Activated T-cell treated with anti-CD3 and anti-CD28 coated beads, Interleukin-2, amount 50 U/mL, for 24 hours (primary cell): ENCODE results near the gene PCYT1A.

Experiments
- DNase-seq: peaks from one replicate; pipeline ENCODE4 v3.0.0-alpha.2; 2020
- H3K27ac Mint-ChIP-seq: 2 replicates; pipeline ENCODE4 v1.8.0; 2020; ENCODE audit warnings: mild to moderate bottlenecking, mixed read lengths
- H3K27me3 Mint-ChIP-seq: 2 replicates; pipeline ENCODE4 v1.8.0; 2020; ENCODE audit warnings: mixed read lengths
- H3K36me3 Mint-ChIP-seq: 2 replicates; pipeline ENCODE4 v1.8.0; 2020; ENCODE audit warnings: low read depth, mixed read lengths
- H3K4me1 Mint-ChIP-seq: 2 replicates; pipeline ENCODE4 v1.8.0; 2020; ENCODE audit warnings: low read depth, mixed read lengths
- H3K4me3 Mint-ChIP-seq: 2 replicates; pipeline ENCODE4 v1.8.0; 2020; ENCODE audit warnings: mild to moderate bottlenecking, moderate library complexity, mixed read lengths
- H3K9me3 Mint-ChIP-seq: 2 replicates; pipeline ENCODE4 v1.8.0; 2020; ENCODE audit warnings: mixed read lengths

The PCYT1A gene

DNA sequence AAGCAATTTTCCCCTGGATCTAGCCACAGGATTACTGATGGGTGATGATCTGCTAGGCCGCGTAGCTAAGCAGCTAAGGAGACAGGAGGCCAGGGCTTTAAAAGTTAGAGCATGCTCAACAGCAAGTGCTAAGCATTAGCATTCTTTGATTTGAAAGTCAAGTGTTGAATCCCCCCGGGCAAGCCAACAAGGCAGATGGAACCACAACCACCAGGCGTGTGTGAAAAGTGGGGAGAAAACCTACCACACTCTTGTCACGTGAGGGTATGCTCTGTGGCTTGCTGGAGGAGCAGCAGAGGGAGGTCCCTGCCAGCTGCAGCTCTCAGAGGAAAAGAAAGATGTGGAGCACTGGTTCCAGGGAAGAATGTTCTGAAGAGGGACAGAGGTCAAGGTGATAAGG lies 50.3 kb downstream of the PCYT1A start:
- Mint-ChIP-seq H3K36me3 (peaks cover 62% of the 10 kb centered on the region), H3K27ac (peak overlapping the region; percentile 75), H3K27me3 (no peaks in the 10 kb centered on the region), H3K4me3 (no peak overlapping the region), H3K4me1 (peaks cover 18% of the 10 kb centered on the region), H3K9me3 (no peaks in the 10 kb centered on the region)
- DNase-seq: no peak

GRCh38 chr3:196236223-196236622 lies 51.3 kb downstream of the PCYT1A start:
- H3K4me3 Mint-ChIP-seq: no peak overlapping the region

GRCh38 chr3:196235452-196236122 lies 51.9 kb downstream of the PCYT1A start:
- Mint-ChIP-seq H3K4me1 (peaks cover 23% of the 10 kb centered on the region), H3K36me3 (peaks cover 49% of the 10 kb centered on the region), H3K4me3 (no peak overlapping the region), H3K27ac (peak overlapping the region; percentile 10), H3K9me3 (no peaks in the 10 kb centered on the region), H3K27me3 (no peaks in the 10 kb centered on the region)
- no peak for DNase-seq

More at GRCh38 chr3:196236223-196236622, 51.3 kb downstream of the PCYT1A start:
- Mint-ChIP-seq H3K27ac (no peak overlapping the region), H3K27me3 (no peaks in the 10 kb centered on the region), H3K9me3 (no peaks in the 10 kb centered on the region), H3K4me1 (peaks cover 23% of the 10 kb centered on the region), H3K36me3 (peaks cover 53% of the 10 kb centered on the region)
- no peak for DNase-seq

GRCh38 chr3:196232882-196233251 lies 54.7 kb downstream of the PCYT1A start:
- Mint-ChIP-seq H3K27ac (peak overlapping the region; percentile 73), H3K27me3 (peaks cover under 1% of the 10 kb centered on the region), H3K4me3 (no peak overlapping the region), H3K4me1 (peaks cover 23% of the 10 kb centered on the region), H3K9me3 (no peaks in the 10 kb centered on the region), H3K36me3 (peaks cover 24% of the 10 kb centered on the region)
- DNase-seq: no peak

- H3K27me3 Mint-ChIP-seq: peaks cover 5% of the 10 kb centered on the region
- H3K4me1 Mint-ChIP-seq: peaks cover 22% of the 10 kb centered on the region
- H3K36me3 Mint-ChIP-seq: peaks cover 18% of the 10 kb centered on the region
- H3K4me3 Mint-ChIP-seq: no peak overlapping the region
- peak overlapping the region; percentile 73 for H3K27ac Mint-ChIP-seq
- H3K9me3 Mint-ChIP-seq: no peaks in the 10 kb centered on the region
- DNase-seq: no peak
These were observed 55.2 kb downstream of the PCYT1A start for GRCh38 chr3:196232154-196232881.

GRCh38 chr3:196227629-196228493 lies 59.7 kb downstream of the PCYT1A start:
- Mint-ChIP-seq H3K9me3 (no peaks in the 10 kb centered on the region), H3K27me3 (peaks cover 5% of the 10 kb centered on the region), H3K4me1 (peaks cover 12% of the 10 kb centered on the region), H3K4me3 (no peak overlapping the region), H3K36me3 (no peaks in the 10 kb centered on the region), H3K27ac (no peak overlapping the region)
- no peak for DNase-seq

GRCh38 chr3:196227121-196227561 lies 60.4 kb downstream of the PCYT1A start:
- H3K4me3 Mint-ChIP-seq: no peak overlapping the region
- no peaks in the 10 kb centered on the region for H3K36me3 Mint-ChIP-seq
- DNase-seq: no peak
- peaks cover 5% of the 10 kb centered on the region for H3K27me3 Mint-ChIP-seq
- peaks cover 5% of the 10 kb centered on the region for H3K4me1 Mint-ChIP-seq
- no peak overlapping the region for H3K27ac Mint-ChIP-seq
- H3K9me3 Mint-ChIP-seq: no peaks in the 10 kb centered on the region

DNA sequence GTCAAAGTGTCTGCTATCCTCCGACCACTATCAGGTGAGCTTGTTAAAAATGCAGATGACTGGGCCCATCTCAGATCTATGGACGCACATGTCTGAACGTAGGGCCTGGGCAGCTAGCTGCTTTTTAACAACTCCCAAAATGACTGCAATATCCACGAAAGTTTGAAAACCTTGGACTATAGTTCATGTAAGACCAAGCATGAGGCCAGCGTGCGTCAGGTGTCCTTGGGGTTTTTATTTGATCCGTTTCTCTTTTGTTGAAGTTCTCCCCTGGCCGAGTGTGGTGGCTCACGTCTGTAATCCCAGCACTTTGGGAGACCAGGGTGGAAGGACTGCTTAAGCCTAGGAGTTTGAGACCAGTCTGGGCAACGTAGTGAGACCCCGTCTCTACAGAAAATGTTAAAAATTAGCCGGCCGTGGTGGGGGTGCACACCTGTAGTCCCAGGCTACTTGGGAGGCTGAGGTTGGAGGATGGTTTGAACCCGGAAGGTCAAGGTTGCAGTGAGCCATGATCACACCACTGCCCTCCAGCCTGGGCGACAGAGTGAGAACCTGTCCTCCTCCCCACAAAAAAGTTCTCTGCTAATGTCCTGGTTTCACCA lies 61.7 kb downstream of the PCYT1A start:
- DNase-seq: no peak
- no peak overlapping the region for H3K4me3 Mint-ChIP-seq
- peaks cover 5% of the 10 kb centered on the region for H3K27me3 Mint-ChIP-seq
- H3K36me3 Mint-ChIP-seq: no peaks in the 10 kb centered on the region
- no peaks in the 10 kb centered on the region for H3K9me3 Mint-ChIP-seq
- no peak overlapping the region for H3K27ac Mint-ChIP-seq
- H3K4me1 Mint-ChIP-seq: no peaks in the 10 kb centered on the region

- Mint-ChIP-seq H3K27me3 (peaks cover 5% of the 10 kb centered on the region), H3K9me3 (no peaks in the 10 kb centered on the region), H3K27ac (no peak overlapping the region), H3K4me3 (no peak overlapping the region), H3K4me1 (peaks cover 3% of the 10 kb centered on the region), H3K36me3 (no peaks in the 10 kb centered on the region)
- DNase-seq: no peak
These were observed 62.4 kb downstream of the PCYT1A start for GRCh38 chr3:196225086-196225485.

DNA sequence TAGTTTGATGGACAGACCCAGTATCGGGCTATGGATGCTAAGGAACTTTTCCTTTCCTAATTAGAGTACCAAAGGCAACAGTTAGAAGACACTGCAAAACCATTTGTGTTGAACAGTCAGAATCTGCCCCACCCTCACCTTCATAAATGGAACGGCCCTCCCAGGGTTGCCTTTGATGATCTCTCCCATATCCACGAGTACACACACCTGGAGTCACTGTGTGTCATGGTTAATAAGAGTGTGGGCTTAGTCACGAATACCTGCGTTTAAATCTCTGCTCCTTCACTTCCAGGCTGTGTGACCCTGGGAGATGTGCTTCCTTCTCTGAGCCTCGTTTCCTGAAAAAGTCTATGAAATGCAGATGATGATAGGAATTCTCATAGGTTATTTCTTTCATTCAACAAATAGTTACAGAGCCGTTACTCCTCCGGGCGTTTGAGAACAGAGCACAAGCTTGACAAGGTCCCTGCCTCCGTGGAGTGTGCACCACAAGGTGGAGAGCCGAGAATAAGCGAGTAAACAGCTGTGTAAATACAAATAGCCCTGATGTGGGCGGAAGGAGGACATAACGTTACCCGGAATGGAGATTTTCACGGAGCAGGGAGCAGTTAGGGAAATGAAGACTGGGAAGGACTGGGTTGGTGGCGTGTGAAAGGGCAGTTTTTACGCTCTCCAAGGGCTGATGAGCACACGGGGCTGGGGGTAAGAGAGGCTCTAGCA lies 64.5 kb downstream of the PCYT1A start:
- H3K27me3 Mint-ChIP-seq: peaks cover 5% of the 10 kb centered on the region
- peaks cover 22% of the 10 kb centered on the region for H3K4me1 Mint-ChIP-seq
- no peaks in the 10 kb centered on the region for H3K9me3 Mint-ChIP-seq
- no peak for DNase-seq
- H3K27ac Mint-ChIP-seq: no peak overlapping the region
- no peak overlapping the region for H3K4me3 Mint-ChIP-seq
- H3K36me3 Mint-ChIP-seq: no peaks in the 10 kb centered on the region

DNA sequence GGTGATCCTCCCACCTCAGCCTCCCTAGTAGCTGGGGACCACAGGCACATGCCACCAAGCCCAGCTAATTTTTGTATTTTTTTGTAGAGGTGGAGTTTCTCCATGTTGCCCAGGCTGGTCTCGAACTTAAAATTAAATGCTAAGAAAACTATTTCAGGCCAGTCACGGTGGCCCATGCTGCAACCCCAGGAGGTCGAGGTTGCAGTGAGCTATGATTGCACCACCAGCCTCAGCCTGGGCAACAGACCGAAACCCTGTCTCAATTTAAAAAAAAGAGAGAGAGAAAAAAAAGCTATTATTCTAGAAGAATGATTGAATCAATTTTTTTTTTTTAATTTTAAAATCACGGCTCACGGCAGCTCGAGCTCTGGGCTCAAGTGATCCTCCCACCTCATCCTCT lies 66.5 kb downstream of the PCYT1A start:
- no peak overlapping the region for H3K27ac Mint-ChIP-seq
- H3K27me3 Mint-ChIP-seq: no peaks in the 10 kb centered on the region
- H3K4me1 Mint-ChIP-seq: peaks cover 29% of the 10 kb centered on the region
- H3K9me3 Mint-ChIP-seq: no peaks in the 10 kb centered on the region
- no peak for DNase-seq
- no peaks in the 10 kb centered on the region for H3K36me3 Mint-ChIP-seq
- H3K4me3 Mint-ChIP-seq: no peak overlapping the region

GRCh38 chr3:196220587-196220986 lies 66.9 kb downstream of the PCYT1A start:
- no peak overlapping the region for H3K27ac Mint-ChIP-seq

GRCh38 chr3:196219970-196220311 lies 67.6 kb downstream of the PCYT1A start:
- H3K9me3 Mint-ChIP-seq: no peaks in the 10 kb centered on the region
- H3K4me3 Mint-ChIP-seq: no peak overlapping the region
- H3K4me1 Mint-ChIP-seq: peaks cover 29% of the 10 kb centered on the region
- DNase-seq: no peak
- H3K36me3 Mint-ChIP-seq: no peaks in the 10 kb centered on the region
- H3K27ac Mint-ChIP-seq: peak overlapping the region; percentile 89
- no peaks in the 10 kb centered on the region for H3K27me3 Mint-ChIP-seq

More at GRCh38 chr3:196220587-196220986, 66.9 kb downstream of the PCYT1A start:
- H3K4me3 Mint-ChIP-seq: no peak overlapping the region
- peaks cover 29% of the 10 kb centered on the region for H3K4me1 Mint-ChIP-seq
- H3K27me3 Mint-ChIP-seq: no peaks in the 10 kb centered on the region
- no peaks in the 10 kb centered on the region for H3K9me3 Mint-ChIP-seq
- DNase-seq: no peak
- H3K36me3 Mint-ChIP-seq: no peaks in the 10 kb centered on the region
